Measurements from ENCODE around the gene TMPRSS13. TPM values are rescaled to one million over a fixed set of nuclear protein-coding genes. Genes with fewer than 3 reads are reported as not detected.

Gene TMPRSS13
- total RNA-seq, 4 donors from 2014 or later = 0.22 to 0.51 TPM; not detected in 2

GRCh38 chr11:117870103-117870952 is 58.9 kb downstream of the TMPRSS13 start:
- TF ChIP-seq, protein P1, sequence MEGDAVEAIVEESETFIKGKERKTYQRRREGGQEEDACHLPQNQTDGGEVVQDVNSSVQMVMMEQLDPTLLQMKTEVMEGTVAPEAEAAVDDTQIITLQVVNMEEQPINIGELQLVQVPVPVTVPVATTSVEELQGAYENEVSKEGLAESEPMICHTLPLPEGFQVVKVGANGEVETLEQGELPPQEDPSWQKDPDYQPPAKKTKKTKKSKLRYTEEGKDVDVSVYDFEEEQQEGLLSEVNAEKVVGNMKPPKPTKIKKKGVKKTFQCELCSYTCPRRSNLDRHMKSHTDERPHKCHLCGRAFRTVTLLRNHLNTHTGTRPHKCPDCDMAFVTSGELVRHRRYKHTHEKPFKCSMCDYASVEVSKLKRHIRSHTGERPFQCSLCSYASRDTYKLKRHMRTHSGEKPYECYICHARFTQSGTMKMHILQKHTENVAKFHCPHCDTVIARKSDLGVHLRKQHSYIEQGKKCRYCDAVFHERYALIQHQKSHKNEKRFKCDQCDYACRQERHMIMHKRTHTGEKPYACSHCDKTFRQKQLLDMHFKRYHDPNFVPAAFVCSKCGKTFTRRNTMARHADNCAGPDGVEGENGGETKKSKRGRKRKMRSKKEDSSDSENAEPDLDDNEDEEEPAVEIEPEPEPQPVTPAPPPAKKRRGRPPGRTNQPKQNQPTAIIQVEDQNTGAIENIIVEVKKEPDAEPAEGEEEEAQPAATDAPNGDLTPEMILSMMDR (IDR thresholded peaks at IDR 0.05; ENCODE audit: low read depth) = no peak

DNA sequence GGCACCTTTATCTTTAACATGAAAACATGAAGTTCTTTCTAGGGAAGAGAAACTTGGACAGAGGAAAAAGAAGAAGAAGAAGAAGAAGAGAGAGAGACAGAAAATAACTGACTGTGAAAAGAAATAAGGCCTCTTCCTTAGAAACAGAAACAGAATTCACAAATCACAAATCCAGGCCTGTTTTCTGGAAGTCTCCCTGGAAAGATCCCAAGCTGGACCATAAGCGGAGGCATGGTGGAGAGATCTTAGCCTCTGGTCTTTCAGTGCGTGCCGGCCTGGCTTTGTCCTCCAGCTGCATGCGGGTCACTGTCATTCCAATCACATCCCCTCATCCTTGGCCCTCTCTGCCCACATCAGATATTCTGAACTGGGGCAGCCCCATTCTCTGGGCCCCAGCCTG is 59.6 kb downstream of the TMPRSS13 start:
- TF ChIP-seq, protein P1 (IDR thresholded peaks at IDR 0.05; ENCODE audit: low read depth) = no peak

DNA sequence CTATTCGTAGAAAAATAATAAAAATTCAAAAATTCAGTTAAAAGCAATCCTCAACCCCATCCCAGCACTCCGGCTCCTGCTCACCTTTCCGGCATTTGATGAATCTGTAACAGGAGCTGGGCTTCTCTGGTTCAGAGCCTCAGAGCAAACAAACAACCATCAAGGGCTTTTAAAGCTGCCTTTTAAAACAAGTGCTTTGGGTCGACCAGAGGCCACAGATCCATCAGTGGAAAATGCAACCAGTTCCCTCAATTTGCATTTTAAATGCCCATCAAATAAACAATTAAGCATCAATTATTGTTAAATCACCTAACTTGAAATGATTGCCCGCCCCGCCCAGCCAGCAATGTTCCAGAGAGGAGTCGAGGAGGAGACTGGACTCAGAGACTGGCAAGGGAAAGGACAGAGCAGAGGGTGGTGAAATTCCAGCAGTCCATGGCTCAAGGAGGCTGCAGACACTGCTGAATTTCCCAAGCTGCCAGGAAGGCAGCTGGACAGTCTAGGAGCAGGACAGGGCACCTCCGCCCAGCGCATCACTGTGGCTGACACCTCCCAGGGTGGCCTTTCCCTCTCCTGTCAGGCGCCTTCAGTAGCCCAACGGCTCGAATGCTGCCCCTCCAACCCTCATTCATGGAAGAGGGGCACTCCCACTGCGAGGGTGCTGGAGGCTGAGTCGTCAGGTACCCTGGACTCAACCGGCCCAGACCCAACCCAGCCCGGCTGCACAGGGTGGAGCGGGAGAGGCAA is 60.2 kb downstream of the TMPRSS13 start:
- TF ChIP-seq, protein P1 (IDR thresholded peaks at IDR 0.05; ENCODE audit: low read depth) = no peak

DNA sequence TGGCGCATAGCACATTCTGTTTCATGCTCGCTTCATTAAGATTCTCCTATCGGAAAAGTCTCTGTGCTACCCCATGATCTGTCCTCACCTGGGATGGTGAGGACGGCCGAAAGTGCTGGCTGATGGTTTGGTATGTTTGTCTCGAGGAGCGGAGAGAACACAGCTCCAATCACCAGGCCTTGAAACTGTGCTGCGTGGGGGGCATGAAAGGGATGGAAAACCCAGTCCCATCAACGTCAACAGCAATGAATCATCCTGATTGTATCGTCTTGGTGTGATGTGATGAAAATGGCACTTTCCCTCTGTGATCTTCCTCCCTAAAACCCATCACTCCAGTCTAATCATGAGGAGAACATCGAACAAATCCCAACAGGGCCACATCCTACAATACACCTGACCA is 61.1 kb downstream of the TMPRSS13 start:
- TF ChIP-seq, protein P1 (IDR thresholded peaks at IDR 0.05; ENCODE audit: low read depth) = no peak

DNA sequence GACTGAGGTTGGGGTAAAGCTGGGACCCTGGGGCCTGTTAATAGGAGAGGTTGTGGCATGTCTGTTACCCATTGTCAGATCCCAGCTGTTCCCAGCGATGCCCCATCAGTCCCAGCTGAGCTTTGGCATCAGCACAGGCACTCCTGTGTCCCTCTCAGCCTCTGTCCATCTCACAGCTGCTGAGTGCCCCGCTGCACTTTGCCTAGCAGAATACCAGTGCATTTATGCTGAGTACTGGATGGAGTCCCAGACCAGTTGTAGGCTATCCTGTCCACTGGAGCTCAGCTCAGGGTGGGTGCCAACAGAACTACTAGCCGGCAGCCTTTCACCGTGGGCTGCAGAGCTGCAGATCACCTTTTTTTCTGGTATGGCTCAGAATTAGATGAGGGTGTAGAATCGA is 62.7 kb downstream of the TMPRSS13 start:
- TF ChIP-seq, protein P1 (IDR thresholded peaks at IDR 0.05; ENCODE audit: low read depth) = no peak

- TF ChIP-seq, protein P1 (IDR thresholded peaks at IDR 0.05; ENCODE audit: low read depth) = no peak
Measured at GRCh38 chr11:117863383-117863782, 65.8 kb downstream of the TMPRSS13 start.

GRCh38 chr11:117862753-117863152 is 66.4 kb downstream of the TMPRSS13 start:
- TF ChIP-seq, protein P1 (IDR thresholded peaks at IDR 0.05; ENCODE audit: low read depth) = no peak

Data from subcutaneous adipose tissue (tissue), 4 donors.